Keratinocyte (primary cell): ENCODE results near the gene E2F7.

Source experiments
- CTCF ChIP-seq, 3 experiments: IDR thresholded peaks in 1 of 3; conservative IDR thresholded peaks in 1 of 3; optimal IDR thresholded peaks in 1 of 3; 2 replicates in 2 of 3; 3 replicates in 1 of 3; pipeline versions ENCODE3 to v1.5.1; 2011; ENCODE audit warnings: low read length in 3 of 3, mild to moderate bottlenecking in 3 of 3, moderate library complexity in 2 of 3, control low read depth in 1 of 3, inconsistent platforms in 1 of 3; ENCODE audit not compliant: insufficient read depth in 2 of 3; ENCODE audit errors: extremely low read depth in 1 of 3
- EZH2 ChIP-seq: IDR thresholded peaks from one replicate; pipeline ENCODE4 v1.6.1; 2012; ENCODE audit warnings: inconsistent platforms, mild to moderate bottlenecking, low read length, moderate library complexity

- TF ChIP-seq CTCF (optimal IDR thresholded peaks at IDR 0.05 in 1 of 3, IDR thresholded peaks at IDR 0.05 in 1 of 3, conservative IDR thresholded peaks at IDR 0.05 in 1 of 3; ENCODE audit: extremely low read depth in 1 of 3, insufficient read depth in 2 of 3, low read length in 3 of 3) (no peak), EZH2 (no peak)
Measured at GRCh38 chr12:77078231-77078630, 12.9 kb upstream of the E2F7 start.
